Stomach (tissue), 9 donors: ENCODE results near the gene ZNF83. TPM values are rescaled to one million over a fixed set of nuclear protein-coding genes. Genes with fewer than 3 reads are reported as not detected.

Experiments used
- DNase-seq, 2 donors: peaks; one replicate each; pipeline versions ENCODE4 v3.0.0 to v3.0.0-alpha.2; 2013 to 2019
- H3K27ac ChIP-seq, 5 donors: fragments of 200-600 bp in 4 of 5; sonication (generic) in 4 of 5; one replicate each; pipeline ENCODE4 v1.5.1; 2013 to 2019; ENCODE audit warnings: mild to moderate bottlenecking in 1 of 5, moderate library complexity in 1 of 5
- H3K27me3 ChIP-seq, 3 donors: fragments of 200-600 bp; sonication (generic); one replicate each; pipeline ENCODE4 v1.5.1; 2017 to 2019; ENCODE audit warnings: mixed run types in 1 of 3
- H3K36me3 ChIP-seq, 4 donors: fragments of 200-600 bp; sonication (generic); 1 replicate in 3 of 4; 2 replicates in 1 of 4; pipeline ENCODE4 v1.5.1; 2016 to 2019
- H3K4me1 ChIP-seq, 4 donors: fragments of 200-600 bp; sonication (generic); one replicate each; pipeline ENCODE4 v1.5.1; 2016 to 2019
- H3K4me3 ChIP-seq, 4 donors: fragments of 200-600 bp; sonication (generic) in 3 of 4; one replicate each; pipeline ENCODE4 v1.5.1; 2016 to 2019; ENCODE audit warnings: mild to moderate bottlenecking in 1 of 4
- H3K9me3 ChIP-seq, 4 donors: fragments of 200-600 bp; sonication (generic); one replicate each; pipeline ENCODE4 v1.5.1; 2016 to 2019
- EP300 ChIP-seq: sonication (generic); formaldehyde crosslinking; IDR thresholded peaks from one replicate; pipeline ENCODE4 v1.6.1; 2017; ENCODE audit warnings: antibody characterized with exemption
- POLR2A ChIP-seq, 4 donors: fragments of 450-650 bp; IDR thresholded peaks; one replicate each; pipeline ENCODE4 v1.6.1; 2016; ENCODE audit warnings: antibody characterized with exemption in 4 of 4, control low read depth in 2 of 4, mild to moderate bottlenecking in 1 of 4, moderate library complexity in 1 of 4
- POLR2AphosphoS5 ChIP-seq, 3 donors: sonication (generic); formaldehyde crosslinking; IDR thresholded peaks; one replicate each; pipeline ENCODE4 v1.6.1; 2016; ENCODE audit warnings: antibody characterized with exemption in 3 of 3
- WGBS, 5 donors: extraction: QIAGEN DNeasy Blood & Tissue Kit in 3 of 5; methylation state at CpG; one replicate each; pipeline versions ENCODE4 v1.1.5 to v1.1.7; 2013 to 2018; 5-methylcytosine and 5-hydroxymethylcytosine counted together
- intact Hi-C: fragments of 100-400 bp; cut with DNase I; formaldehyde crosslinking; loops from one replicate; pipeline ENCODE4 v1.15.1; 2023; ENCODE audit warnings: low total_unique reads
- polyA plus RNA-seq, 3 donors: library from polyadenylated mRNA; stranded (reverse); fragments of 200-250 nt; gene quantifications; one replicate each; pipeline ENCODE4 v1.2.3, GENCODE V29; 2013
- total RNA-seq, 5 donors: library from RNA; depleted of rRNA; stranded (reverse); fragments of >200 nt; gene quantifications; one replicate each; pipeline versions ENCODE4 v1.1.0 to v1.2.3, GENCODE V29; 2014 to 2016
- TF ChIP-seq, protein P1 (sequence below), 7 experiments: fragments of 450-650 bp in 4 of 7; fragments of 200-600 bp in 3 of 7; sonication (generic) in 3 of 7; IDR thresholded peaks; one replicate each; pipeline ENCODE4 v1.5.1; 2016 to 2019; ENCODE audit warnings: antibody characterized with exemption in 7 of 7, control low read depth in 2 of 7, mild to moderate bottlenecking in 1 of 7
- donor health status: healthy with polysubstance abuse.
- donor health status: Bipolar disorder and iron deficiency.
- donor health status: healthy.

ZNF83 gene
- total and polyA plus RNA-seq, 8 donors = 10.3 to 115 (median 33.9) TPM

DNA sequence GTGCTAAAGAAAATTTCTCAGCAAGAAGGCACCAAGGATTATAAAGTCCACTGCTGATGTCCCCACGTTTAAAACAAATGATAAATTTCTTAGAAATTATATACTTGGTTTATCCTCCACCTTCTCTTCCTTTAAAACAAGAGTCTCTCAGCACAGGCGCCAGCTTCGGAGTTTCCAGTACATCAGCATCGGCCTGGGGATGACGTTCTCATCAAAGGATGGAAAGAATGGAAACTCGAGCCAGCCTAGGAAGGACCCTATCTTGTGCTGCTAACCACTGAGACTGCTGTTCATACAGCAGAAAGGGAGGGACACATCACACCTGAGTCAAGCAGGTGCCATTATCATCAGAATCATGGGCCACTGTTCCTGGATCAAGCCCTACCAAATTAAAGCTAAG, 29.8 kb upstream of the ZNF83 start:
- Histone ChIP-seq H3K4me3 (no peak overlapping the region), H3K36me3 (peaks cover 0 to 8% (median 0%) of the 10 kb centered on the region in 4 donors), H3K4me1 (peaks cover 0 to 6% (median 0%) of the 10 kb centered on the region in 4 donors), H3K27ac (no peak overlapping the region), H3K27me3 (no peaks in the 10 kb centered on the region), H3K9me3 (peaks cover 0 to 10% (median 5%) of the 10 kb centered on the region in 4 donors)
- intact Hi-C loops = no loop called here
- DNase-seq = no peak
- 76 to 89% (median 87%) methylated on average over 6 of the region's 6 CpGs for WGBS, 5 donors
- no peak for TF ChIP-seq POLR2AphosphoS5 (IDR thresholded peaks at IDR 0.05)
- TF ChIP-seq, protein P1, sequence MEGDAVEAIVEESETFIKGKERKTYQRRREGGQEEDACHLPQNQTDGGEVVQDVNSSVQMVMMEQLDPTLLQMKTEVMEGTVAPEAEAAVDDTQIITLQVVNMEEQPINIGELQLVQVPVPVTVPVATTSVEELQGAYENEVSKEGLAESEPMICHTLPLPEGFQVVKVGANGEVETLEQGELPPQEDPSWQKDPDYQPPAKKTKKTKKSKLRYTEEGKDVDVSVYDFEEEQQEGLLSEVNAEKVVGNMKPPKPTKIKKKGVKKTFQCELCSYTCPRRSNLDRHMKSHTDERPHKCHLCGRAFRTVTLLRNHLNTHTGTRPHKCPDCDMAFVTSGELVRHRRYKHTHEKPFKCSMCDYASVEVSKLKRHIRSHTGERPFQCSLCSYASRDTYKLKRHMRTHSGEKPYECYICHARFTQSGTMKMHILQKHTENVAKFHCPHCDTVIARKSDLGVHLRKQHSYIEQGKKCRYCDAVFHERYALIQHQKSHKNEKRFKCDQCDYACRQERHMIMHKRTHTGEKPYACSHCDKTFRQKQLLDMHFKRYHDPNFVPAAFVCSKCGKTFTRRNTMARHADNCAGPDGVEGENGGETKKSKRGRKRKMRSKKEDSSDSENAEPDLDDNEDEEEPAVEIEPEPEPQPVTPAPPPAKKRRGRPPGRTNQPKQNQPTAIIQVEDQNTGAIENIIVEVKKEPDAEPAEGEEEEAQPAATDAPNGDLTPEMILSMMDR (IDR thresholded peaks at IDR 0.05) = no peak

DNA sequence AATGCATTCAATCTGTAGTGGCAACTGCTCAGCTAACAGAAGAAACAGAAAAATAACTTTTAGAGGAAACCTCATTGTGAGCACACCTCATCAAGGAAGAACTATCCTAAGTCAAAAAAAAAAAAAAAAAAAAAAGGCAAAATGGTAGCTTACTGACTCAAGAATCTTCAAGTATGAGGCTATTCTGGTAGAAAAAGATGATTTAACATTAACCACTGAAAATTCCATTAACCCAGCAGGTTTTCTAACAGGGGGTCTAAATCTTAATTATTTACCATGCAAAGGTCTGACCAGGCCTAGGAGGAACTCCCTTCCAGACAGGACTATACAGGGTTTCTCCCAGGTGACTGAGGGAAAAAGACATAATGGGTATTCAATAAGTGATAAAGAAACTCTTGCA, 28.4 kb upstream of the ZNF83 start:
- no peak for DNase-seq
- H3K36me3 ChIP-seq = peaks cover 0 to 22% (median 7%) of the 10 kb centered on the region in 4 donors
- no peak for TF ChIP-seq EP300
- TF ChIP-seq, protein P1 (IDR thresholded peaks at IDR 0.05) = no peak
- H3K4me1 ChIP-seq = peaks cover 0 to 6% (median 0%) of the 10 kb centered on the region in 4 donors
- H3K27ac ChIP-seq = no peak overlapping the region
- H3K4me3 ChIP-seq = no peak overlapping the region
- intact Hi-C loops = no loop called here
- peaks cover 0 to 10% (median 3%) of the 10 kb centered on the region in 4 donors for H3K9me3 ChIP-seq
- H3K27me3 ChIP-seq = no peaks in the 10 kb centered on the region

- H3K36me3 ChIP-seq = peaks cover 0 to 30% (median 11%) of the 10 kb centered on the region in 4 donors
- peak in 1 of 2 donors; percentile 77 for DNase-seq
- no peak overlapping the region for H3K27ac ChIP-seq
- no peak overlapping the region for H3K4me3 ChIP-seq
- TF ChIP-seq, protein P1 (IDR thresholded peaks at IDR 0.05) = no peak
- TF ChIP-seq POLR2AphosphoS5 (IDR thresholded peaks at IDR 0.05) (no peak), POLR2A (IDR thresholded peaks at IDR 0.05) (no peak), EP300 (no peak)
- H3K27me3 ChIP-seq = no peaks in the 10 kb centered on the region
- intact Hi-C loops = no loop called here
- WGBS, 5 donors = 77 to 85% (median 81%) methylated on average over 6 of the region's 6 CpGs
- H3K9me3 ChIP-seq = peaks cover 0 to 10% (median 3%) of the 10 kb centered on the region in 4 donors
- H3K4me1 ChIP-seq = peaks cover 0 to 6% (median 0%) of the 10 kb centered on the region in 4 donors
Observed at GRCh38 chr19:52665529-52665928, 27.4 kb upstream of the ZNF83 start.

DNA sequence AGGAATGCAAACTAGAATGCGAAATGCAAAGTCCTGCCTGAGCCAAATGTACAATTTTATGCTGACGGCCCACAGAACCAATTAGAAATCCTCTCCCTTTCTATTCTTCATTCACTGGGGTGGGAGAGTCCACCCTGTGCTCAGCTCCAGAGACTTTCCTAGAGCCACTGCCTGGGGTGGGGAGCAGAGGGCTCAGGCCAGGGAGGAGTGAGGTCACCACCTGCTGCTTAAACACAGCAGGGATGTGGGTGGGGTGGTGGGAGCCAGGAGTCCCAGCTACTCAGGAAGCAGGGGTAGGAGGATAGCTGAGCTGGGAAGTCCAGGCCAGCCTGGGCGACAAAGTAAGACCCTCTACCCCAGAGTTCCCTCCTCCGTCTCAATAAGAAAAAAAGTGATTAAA, 26.9 kb upstream of the ZNF83 start:
- peaks cover 0 to 6% (median 0%) of the 10 kb centered on the region in 4 donors for H3K4me1 ChIP-seq
- peaks cover 0 to 35% (median 16%) of the 10 kb centered on the region in 4 donors for H3K36me3 ChIP-seq
- peaks cover 0 to 5% (median 3%) of the 10 kb centered on the region in 4 donors for H3K9me3 ChIP-seq
- intact Hi-C loops = no loop called here
- no peak overlapping the region for H3K4me3 ChIP-seq
- TF ChIP-seq, protein P1 (IDR thresholded peaks at IDR 0.05) = no peak
- TF ChIP-seq POLR2AphosphoS5 (IDR thresholded peaks at IDR 0.05) (no peak), POLR2A (IDR thresholded peaks at IDR 0.05) (no peak), EP300 (no peak)
- peak overlapping the region in 1 of 5 donors; percentile 17 for H3K27ac ChIP-seq
- 88 to 96% (median 94%) methylated on average over 4 of the region's 4 CpGs for WGBS, 5 donors
- DNase-seq = peak in 1 of 2 donors; percentile 43
- H3K27me3 ChIP-seq = no peaks in the 10 kb centered on the region
